Astrocyte of the cerebellum (primary cell): ENCODE results near the gene OGFOD1.

Experiments used
- DNase-seq: peaks from one replicate; pipeline ENCODE4 v3.0.0-alpha.2; 2011; ENCODE audit warnings: low read depth
- H3K4me3 ChIP-seq: 2 replicates; pipeline ENCODE4 v1.5.1; 2011; ENCODE audit warnings: mild to moderate bottlenecking, low read depth, low read length, moderate library complexity
- in situ Hi-C: cut with HindIII; loops from 2 replicates; pipeline ENCODE4 v1.10.0; 2017; ENCODE audit warnings: low sequenced_read_pairs
- TF ChIP-seq, protein P1 (sequence below): IDR thresholded peaks from 2 replicates; pipeline ENCODE4 v1.5.1; 2012; ENCODE audit warnings: low read length, low read depth, moderate library complexity, mild to moderate bottlenecking; ENCODE audit errors: missing control alignments

The OGFOD1 gene

DNA sequence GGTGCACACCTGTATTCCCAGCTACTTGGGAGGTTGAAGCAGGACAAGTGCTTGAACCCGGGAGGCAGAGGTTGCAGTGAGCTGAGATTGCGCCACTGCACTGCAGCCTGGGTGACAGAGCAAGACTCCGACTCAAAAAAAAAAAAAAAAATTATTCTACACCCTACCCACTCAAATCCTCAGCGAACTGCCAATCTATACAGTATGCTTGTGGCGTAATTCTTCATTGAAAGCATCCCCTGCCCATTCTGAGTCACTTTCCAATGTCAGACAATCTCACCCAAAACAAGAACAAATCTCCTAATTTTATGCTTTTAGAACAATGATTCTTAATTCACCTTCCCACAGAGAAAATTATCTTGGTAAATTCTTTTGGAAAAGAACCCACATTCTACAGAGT lies 38.0 kb upstream of the OGFOD1 start:
- no peak for DNase-seq
- in situ Hi-C loops, result no loop called here

DNA sequence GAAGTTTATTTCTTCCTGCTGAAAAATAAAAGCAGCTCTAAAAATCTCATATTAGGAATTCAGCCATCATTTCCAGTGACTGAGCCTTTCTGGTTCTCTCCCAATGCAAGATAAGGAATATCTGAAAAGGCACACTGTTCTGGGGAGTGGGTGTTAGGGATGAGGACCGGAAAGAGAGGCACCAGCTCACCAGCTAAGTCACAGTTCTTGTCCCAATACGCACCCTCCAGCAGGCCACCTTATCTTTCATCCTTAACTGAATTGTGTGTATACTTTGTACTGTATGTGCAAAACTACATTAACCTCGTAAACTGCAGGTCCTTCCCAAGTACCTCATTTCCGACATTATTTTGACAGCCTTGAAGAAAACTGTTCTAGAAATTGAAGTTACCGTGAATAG lies 37.0 kb upstream of the OGFOD1 start:
- in situ Hi-C loops, result no loop called here
- no peak overlapping the region for H3K4me3 ChIP-seq
- no peak for DNase-seq
- TF ChIP-seq, protein P1, sequence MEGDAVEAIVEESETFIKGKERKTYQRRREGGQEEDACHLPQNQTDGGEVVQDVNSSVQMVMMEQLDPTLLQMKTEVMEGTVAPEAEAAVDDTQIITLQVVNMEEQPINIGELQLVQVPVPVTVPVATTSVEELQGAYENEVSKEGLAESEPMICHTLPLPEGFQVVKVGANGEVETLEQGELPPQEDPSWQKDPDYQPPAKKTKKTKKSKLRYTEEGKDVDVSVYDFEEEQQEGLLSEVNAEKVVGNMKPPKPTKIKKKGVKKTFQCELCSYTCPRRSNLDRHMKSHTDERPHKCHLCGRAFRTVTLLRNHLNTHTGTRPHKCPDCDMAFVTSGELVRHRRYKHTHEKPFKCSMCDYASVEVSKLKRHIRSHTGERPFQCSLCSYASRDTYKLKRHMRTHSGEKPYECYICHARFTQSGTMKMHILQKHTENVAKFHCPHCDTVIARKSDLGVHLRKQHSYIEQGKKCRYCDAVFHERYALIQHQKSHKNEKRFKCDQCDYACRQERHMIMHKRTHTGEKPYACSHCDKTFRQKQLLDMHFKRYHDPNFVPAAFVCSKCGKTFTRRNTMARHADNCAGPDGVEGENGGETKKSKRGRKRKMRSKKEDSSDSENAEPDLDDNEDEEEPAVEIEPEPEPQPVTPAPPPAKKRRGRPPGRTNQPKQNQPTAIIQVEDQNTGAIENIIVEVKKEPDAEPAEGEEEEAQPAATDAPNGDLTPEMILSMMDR, result no peak

More for the DNA sequence above, 38.0 kb upstream of the OGFOD1 start:
- H3K4me3 ChIP-seq, result no peak overlapping the region
- TF ChIP-seq, protein P1, result no peak

DNA sequence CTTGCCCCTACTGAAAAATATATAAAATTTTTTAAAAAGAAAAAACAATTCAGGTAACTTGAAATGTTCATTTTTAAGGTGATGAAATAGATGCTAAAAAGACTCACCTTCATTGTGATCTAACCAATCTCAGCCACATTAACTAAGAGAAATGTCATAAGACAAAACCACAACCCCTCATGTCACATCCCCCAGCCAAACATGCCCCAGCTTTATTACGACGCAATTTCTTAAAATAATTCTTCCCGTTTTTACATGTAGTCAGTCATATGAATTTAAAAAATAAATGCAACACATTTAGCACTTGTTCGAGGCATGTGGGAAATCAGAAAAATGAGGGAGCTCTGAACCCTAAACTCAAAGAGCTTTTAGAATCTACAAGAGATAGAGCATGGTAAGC lies 35.5 kb upstream of the OGFOD1 start:
- no peak for DNase-seq
- H3K4me3 ChIP-seq, result no peak overlapping the region
- in situ Hi-C loops, result no loop called here
- TF ChIP-seq, protein P1, result no peak

DNA sequence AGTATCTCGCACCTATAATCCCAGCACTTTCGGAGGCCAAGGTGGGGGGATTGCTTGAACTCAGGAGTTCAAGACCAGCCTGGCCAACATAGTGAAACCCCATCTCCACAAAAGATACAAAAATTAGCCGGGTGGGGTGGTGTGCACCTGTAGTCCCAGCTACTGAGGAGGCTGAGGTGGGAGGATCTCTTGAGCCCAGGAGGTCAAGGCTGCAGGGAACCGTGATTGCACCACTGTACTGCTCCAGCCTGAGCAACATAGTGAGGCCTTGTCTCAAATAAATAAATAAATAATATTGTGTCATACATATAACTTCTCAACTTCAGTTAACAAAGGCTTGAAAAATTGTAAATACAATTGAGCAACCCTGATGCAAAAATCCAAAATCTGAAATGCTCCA lies 34.2 kb upstream of the OGFOD1 start:
- TF ChIP-seq, protein P1, result no peak
- no peak for DNase-seq
- in situ Hi-C loops, result no loop called here
- H3K4me3 ChIP-seq, result no peak overlapping the region

DNA sequence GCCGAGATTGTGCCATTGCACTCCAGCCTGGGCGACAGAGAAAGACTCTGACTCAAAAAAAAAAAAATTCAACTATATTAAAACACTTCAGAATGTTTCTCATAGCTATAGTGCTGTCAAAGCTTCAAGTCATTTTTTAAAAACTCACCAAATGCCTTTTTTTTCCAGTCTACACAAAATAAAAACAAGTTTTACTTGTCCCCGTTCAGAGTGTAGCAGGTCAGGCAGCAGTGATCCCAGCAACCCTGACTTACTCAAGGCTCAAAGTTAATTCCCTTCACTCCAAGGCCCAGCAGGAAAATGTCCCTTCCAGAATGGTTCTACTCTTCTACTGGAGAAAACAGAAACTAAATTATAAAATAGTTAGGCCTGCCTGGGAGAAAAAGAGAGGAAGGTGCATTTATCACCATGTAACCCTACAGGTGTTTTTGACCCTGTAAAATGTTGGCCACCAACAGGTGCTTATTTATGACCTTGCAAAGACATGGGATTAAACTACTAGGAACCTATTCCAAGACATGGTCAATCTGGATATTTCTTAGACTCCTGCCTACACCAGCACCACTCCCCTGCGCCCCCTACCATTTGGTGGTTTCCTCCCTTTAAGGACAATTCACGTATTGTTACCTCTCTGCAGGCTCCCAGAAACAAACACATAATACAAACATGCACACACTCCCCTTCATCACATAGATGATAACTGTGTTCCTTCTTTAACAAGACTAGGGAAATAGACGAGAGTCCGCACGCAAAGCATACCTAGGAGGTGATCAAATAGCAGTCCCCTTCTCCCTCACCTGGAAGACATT lies 31.4 kb upstream of the OGFOD1 start:
- TF ChIP-seq, protein P1, result no peak
- no peak for DNase-seq
- H3K4me3 ChIP-seq, result no peak overlapping the region
- in situ Hi-C loops, result no loop called here

DNA sequence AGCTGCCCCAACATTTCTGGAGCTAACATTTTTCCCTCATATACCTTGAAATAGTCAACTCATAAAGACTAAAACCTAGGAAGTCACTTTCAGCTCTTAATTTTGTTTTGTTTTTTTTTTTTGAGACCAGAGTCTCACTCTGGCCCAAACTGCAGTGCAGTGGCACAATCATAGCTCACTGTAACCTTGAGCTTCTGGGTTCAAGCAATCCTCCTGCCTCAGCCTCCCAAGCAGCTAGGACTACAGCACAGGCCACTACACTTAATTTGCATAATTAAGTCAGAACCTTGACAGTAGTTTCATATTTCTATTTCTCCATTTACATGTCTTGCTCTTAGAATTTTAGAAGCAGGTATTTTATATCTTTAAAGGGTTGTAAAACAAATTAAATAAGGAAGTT lies 30.7 kb upstream of the OGFOD1 start:
- no peak overlapping the region for H3K4me3 ChIP-seq
- no peak for DNase-seq
- TF ChIP-seq, protein P1, result no peak

DNA sequence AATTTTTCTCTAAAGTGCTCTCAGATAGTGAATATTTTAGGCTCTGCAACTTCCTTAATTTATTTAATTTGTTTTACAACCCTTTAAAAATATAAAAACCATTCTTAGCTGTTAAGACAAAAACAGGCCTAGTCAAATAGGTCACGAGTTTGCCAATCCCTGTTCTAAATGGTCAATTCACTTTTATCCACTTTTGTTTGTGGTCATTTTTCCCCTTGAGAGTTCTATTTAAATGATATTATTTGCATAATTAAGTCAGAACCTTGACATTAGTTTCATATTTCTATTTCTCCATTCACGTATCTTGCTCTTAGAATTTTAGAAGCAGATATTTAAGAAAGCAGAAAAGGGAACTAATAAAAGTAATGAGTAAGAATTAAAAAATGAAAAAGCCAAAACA lies 30.0 kb upstream of the OGFOD1 start:
- H3K4me3 ChIP-seq, result no peak overlapping the region
- in situ Hi-C loops, result no loop called here

More for the DNA sequence above, 30.7 kb upstream of the OGFOD1 start:
- in situ Hi-C loops, result no loop called here

More for the DNA sequence above, 30.0 kb upstream of the OGFOD1 start:
- TF ChIP-seq, protein P1, result no peak
- no peak for DNase-seq
